Kidney glomerular epithelial cell (primary cell): Measurements from ENCODE around the gene ADAMTS1.
A peak's percentile ranks its signal among the peaks of the same experiment; 100 is the strongest.

Source experiments
- DNase-seq: peaks from one replicate; lab custom pipeline; 2025; lab: John Stamatoyannopoulos, UW

The ADAMTS1 gene

DNA sequence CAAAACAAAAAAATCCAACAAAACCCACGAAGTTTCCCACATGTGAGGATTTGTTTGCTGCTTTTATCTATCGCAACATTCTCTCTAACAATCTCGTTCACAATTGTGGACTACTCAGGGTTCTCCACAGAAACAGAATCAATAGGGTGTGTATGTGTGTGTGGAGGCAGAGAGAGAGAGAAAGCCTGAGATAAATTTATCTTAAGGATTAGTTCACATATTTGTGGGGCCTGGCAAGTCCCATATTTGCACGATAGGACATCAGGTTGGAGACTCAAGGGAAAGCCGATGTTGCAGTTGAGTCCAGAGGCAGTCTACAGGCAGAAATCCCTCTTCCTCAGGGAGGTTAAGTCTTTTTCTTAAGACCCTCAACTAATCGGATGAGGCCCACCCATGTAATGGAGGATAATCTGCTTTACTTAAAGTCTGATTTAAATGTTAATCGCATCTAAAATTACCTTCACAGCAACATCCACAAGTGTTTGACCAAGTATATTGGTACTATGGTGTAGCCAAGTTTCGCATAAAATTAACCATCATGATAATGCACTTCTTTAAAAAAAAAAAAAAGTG is 31.7 kb downstream of the ADAMTS1 start:
- no peak for DNase-seq

DNA sequence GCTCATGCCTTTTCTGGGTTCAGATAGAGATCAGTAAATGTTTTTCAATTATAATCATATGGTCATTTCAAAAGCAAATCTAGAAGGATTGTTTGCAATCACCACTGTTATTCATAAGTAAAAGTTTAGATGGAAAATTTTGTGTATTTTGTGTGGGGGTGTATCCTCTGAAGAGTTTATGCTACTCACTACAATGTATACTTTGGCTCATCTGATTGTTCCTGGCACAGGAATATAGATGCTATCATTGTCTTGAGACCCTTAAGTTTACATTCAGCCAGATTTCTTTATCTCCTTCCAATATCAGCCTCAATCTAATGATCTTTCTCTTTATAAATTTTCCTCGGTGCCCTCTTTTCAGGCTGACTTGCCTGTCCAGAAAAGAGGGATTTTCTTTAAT is 33.0 kb downstream of the ADAMTS1 start:
- DNase-seq: no peak

DNA sequence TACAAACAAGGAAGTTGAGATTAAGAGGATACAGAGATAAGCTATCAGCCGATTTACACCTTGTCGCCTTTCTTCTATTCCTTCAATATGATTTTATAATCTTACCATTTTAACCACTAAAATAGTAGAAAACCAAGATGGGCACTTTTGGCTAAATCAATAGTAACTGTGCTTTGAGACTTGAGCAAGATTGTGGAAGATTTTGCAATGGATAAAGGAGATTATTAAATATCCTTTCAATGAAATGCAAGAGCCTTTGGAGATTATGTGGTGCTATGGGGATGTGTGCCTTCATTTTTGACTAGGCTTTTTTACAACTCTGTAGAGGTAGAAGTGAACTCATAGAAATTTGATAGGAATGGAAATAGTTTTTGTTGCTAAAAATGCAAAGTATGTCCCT is 33.7 kb downstream of the ADAMTS1 start:
- DNase-seq: no peak

DNA sequence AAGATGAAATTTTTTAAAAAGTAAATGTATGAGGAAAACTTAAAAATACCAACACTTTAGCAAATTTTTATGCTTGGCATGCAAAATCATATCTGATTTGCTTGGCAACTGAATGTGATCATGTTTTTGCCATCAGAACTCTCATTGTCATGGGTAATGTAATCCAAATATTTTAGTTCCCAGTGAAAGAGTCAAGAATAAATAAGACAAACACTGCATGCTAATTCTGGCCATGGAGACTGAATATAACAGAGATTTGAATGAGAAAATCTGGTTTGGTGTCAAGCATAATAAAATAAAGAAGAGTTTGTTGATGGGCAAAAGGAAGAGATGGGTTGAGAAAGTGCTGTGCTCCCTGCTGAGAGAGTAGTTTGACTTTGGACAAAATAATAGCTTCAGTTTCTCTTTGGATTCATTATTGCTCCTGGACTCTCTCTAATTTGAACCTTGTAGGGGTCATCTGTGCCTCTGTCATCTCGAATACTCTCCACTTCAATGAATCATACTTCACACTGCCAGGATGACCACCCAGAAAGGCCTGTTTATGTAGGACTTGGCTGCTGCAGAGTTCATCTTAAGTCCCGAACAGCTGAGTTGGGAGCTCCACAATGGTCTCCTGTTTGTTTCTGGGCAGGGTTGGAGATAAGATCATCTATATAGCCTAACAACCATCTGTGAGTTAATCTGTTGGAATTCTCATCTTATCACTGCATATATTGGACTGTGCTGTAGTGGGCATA is 34.4 kb downstream of the ADAMTS1 start:
- no peak for DNase-seq

DNA sequence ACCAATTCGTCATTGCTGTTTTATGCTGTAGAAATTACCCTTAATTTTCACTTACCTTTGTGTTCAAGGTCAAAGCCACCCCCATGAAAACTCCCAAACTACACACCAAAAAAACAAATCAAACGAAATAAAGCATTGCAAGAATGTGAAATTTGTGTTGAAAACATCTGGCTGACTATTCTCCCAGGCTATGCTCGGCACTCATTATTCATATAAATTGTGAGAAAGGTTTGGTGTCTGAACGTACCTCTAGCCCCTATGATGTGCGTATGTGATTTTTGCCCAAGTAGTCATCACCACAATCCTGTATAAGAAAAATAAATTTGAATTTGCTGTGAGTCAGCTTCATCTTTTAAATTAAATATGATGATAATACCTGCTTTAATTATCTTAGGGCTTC is 34.9 kb downstream of the ADAMTS1 start:
- DNase-seq: no peak

DNA sequence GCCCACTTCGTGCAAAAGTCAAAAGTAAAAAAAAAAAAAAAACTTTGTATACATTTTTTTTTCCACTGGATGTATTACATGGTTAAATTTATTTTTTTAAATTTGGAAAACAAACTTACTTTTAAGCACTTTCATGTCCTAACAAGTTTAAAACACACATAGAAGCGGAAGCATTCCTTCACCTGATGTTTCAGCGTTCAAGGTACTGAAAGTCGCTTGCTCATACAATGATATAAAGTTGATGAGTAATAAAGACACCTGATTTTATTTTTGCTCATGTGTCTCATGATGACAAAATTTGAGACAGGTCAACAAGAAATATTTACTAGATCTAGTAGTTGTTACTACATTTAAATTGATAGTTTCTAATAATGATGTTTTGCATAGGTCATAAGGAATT is 35.5 kb downstream of the ADAMTS1 start:
- no peak for DNase-seq

DNA sequence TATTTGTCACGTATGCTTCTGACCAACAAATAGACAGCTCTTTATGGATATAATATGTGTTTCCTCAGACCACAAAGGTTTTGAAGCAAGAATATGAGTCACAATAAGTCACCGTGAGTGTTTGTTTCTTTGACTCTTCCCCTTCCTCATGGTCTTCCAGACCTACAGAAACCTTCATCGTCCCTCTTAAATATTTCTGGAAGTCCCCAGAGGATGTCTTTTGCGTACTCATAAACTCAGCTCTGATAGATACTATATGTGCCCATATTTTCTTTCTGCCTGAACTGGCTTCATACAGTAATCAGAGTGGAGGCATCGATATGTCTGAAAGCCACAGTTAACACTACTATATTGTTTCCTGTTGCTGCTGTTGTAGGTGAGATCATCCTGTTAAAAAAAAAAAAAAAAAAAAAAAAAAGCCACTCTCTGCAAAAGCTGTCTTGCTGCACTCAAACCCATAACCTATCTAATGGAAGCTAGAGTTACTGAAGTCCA is 38.4 kb downstream of the ADAMTS1 start:
- DNase-seq: no peak

DNA sequence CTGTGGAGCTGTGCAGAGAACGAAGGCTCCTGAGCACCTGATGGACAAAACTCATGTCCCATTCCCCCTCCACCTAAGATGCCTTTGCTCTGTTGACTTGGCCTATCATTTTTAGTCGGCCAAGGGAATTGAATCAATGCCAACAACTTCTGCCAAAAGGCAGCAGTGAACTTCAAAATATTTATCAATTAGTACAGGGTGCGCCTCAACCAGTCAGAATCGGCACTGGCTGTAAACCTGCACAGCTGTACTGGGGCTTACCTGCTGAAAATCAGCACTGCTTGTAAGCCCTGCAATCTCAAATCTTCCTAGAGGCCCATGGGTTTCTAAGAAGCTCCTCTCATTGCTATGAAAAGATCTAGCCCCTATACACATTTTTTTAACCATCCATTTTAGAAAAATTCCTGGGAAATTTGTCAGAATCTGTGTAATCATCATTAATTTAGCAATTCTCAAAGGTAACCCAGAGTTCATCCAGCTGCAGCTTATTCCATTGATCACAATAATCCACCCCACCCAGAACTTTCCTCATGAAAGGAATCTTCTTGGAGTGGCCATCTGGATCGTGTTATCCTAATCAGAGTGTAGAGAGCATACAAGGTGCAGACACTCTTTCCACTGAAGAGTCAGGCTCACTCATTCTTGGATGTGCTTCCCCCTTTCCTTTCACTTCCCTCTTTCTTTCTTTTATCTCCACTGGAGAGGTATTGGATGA is 40.2 kb downstream of the ADAMTS1 start:
- no peak for DNase-seq

DNA sequence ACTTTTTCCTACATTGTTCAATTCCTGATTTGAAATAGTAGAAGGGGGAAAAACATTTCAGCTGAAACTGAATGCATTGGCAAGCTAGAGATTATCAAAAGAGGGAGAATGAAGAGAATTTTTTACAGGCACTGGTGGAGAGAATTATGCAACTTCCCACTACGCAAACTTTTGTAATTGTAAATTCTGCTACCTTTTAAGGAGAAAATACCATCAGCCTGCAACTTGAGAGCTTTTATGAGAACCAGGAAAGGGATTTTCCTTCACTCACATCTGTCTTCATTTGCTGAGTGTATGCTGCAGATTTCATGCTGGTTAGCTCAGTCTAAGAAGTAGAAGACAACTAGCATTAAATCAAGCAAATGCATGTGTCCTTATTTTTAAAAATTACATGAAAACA is 43.7 kb downstream of the ADAMTS1 start:
- no peak for DNase-seq

DNA sequence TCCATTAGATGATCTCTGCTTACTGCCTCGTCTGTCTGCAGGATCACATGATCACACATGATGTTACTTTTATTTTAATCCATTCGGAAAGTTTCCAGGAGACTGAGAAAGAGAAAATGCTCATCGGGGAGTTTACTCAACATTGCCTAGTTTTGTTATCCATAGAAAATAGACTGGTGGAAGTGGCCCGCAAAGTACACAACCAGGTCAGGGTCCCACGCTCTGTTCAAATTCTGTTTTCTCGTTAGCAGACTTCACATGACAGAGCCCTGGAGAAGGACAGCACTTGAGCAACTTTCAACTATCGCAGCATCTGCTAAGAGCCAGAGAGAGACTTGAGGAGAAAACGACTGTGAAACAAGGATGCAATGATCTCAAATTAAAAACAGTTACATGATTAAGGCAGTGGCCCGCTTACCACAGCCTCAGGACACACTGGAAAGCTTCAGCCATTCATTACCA is 44.2 kb downstream of the ADAMTS1 start:
- DNase-seq: no peak

DNA sequence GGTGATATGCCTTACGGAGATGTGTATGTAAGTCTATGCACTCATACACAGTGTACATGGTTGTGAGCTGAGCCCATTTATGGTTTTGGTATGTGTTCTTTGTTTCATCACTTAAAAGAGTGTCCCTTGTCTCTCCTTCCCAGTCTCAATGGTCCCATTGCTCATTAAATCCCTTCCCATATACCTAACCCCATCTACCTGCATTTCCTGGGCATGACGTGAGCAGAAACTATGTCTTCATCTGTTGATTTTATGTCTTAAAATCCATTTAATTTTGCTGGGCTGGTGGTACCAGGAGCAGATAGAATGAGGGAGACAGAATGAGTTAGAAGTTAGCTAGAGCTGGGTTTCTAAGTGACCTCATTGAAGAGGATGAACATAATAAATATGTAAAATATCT is 44.8 kb downstream of the ADAMTS1 start:
- DNase-seq: no peak

DNA sequence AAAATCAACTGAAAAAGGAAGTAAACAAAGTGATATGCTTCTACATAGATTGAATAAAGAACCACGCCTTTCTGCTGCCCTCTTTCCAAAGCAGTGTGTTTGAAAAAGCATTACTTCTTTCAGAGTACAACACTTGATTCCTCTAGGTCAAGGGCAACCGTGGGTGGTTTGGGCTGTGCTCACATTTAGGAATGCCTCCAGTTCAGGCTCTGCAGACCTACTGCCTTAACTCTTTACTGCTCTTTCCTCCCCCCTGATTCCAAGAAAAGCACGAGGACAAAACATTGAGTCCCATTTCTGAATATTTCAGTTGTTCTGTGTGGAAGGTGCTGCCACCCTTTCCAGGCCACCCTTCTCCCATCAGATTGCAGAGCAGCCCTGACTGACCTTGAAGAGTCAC is 45.2 kb downstream of the ADAMTS1 start:
- no peak for DNase-seq

DNA sequence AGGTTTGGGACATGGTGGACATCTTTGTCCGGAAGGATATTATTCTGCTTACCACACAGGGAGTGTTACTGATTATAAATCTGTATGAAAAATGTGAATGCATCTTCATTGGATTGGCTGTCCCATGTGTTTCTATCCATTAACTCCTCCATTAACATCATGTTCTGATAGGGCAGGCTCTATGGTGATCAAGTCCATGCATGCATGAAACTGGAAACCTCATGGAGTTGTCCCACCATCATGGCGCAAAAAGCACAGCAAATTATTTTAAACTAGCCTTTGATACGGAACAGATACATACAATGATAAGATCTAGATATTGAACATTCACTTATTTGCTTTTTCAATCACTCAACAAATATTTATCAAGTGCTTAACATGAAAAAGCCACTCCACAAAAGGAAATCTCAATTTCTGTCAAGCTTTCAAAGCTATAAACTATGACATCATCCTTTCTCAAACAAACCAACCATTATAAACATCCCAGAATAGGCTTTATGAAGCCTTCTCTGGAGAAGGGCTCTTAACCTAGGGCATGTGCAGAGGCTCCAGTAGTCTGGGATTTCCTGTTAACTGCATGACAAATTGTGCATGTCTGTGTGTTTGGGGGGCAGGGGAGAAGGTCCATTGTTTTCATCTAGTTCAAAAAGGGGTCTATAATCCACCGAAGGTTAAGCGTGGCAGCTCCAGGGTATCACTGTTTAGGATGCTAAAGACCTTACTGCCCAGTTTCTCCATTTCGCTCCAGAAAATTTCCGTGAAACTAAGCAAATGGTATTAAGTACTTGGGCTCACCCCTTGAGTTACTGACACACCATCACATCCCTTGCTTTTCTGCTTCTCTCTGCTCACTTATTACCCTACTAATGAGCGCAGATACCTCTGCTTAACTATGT is 46.1 kb downstream of the ADAMTS1 start:
- no peak for DNase-seq

DNA sequence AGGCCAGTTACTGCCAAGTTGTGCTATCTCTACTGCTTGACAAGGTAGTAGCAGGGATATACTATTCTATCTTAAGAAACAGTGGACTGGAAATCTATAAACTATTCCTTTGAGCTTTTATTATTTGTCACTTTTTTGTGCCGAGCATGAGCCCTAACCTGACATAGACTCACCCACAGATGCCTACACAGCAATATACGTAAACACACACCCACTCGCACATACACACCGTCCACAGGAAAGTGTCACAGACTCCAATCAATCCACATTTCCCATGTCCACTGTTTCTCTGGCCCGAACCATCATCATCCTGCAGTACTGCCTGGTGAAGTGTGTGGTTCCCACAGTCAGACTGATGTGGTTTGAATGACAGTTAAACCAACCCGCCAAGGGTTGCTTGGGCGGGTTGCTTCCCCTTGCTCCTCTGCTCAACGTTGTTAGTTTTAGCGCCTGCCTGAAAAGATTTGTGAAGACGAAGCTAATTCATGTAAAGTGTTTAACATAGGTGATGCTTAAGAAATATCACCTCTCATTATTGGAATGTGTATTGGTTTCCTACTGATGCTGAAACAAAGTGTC is 47.2 kb downstream of the ADAMTS1 start:
- DNase-seq: no peak

DNA sequence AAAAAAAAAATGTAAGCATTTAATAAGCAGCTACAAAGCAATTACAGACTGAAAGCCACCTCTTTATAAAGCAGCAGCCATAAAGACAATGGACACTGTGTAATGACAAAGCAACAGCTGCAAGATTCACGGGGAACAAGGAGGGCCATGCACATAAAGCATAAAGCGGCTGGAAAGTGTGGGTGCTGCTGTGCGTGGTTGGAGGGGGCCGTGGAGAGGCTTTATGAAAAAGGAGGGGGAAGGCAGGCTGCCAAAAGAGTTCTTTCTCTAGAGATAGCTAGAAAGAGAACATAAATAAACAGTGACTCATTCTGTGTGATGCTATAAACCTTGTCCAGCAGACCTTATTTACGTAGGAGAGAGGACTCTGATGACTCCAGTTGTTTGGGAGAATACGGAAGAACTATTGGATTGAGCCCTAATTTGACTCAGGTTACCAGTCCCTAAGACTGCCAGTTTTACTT is 49.3 kb downstream of the ADAMTS1 start:
- DNase-seq: peak; percentile 53

DNA sequence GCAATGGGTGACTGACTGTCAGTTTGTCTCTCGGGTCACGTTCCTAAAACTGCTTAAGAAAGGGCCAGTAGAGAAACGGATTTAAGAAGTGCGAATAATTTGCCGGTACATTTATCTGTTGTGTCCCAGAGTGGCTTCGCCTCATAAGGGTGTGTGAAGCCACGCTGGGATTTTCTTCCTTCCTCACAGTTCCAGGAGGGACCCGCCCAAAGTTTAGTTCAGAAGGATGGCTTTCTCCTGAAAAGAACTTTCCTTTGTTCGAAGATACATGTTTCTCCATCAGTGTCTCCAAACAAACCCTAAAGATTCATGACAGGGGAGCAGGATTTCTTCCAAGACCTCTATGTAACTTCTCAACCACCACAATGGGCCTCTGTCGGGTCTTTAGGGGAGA is 49.8 kb downstream of the ADAMTS1 start:
- no peak for DNase-seq

DNA sequence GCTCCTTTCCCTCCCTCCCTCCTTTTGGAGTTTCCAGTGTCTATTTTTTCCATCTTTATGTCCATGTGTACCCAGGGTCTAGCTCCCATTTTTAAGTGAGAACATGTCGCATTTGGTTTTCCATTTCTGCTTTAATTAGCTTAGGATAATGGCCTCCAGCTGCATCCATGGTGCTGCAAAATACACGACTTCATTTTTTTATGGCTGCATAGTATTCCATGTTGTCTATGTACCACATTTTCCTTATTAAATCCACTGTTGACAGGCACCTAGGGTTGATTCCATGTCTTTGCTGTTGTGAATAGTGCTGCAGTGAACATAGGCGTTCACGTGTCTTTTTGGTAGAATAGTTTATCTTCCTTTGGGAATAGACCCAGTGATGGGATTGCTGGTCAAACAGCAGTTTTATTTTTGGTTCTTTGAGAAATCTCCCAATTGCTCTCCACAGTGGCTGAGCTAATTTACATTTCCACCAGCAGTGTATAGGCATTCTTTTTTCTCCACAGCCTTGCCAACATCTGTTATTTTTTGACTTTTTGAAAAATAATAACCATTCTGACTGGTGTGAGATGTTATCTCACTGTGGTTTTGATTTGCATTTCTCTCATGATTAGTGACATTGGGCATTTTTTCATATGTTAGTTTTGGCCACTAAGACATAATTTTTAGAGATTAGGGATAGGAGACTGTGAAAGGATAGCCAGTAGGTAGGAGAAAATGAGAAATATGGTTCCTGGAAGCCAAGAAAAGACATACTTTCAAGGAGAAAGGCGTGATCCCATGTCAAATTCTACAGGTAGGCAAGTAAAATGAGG is 50.4 kb downstream of the ADAMTS1 start:
- no peak for DNase-seq

DNA sequence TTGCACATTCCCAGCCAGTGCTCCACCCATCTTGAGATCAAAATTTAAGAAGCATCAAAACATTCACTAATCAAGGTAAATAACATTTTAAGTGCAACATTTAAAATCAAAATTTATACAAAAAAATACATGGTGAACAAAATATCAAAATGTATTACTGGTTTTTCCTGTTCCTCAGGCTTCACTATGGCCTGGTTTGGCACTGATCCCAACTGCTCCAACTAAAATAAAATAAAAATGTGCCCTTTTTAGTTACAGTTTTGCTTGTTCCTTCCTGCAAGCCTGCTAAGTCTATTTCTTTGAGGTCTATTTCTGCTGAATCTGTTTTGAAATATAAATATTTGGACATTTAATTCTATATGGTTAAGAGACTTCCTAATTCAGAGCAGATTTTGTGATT is 54.9 kb downstream of the ADAMTS1 start:
- DNase-seq: no peak

DNA sequence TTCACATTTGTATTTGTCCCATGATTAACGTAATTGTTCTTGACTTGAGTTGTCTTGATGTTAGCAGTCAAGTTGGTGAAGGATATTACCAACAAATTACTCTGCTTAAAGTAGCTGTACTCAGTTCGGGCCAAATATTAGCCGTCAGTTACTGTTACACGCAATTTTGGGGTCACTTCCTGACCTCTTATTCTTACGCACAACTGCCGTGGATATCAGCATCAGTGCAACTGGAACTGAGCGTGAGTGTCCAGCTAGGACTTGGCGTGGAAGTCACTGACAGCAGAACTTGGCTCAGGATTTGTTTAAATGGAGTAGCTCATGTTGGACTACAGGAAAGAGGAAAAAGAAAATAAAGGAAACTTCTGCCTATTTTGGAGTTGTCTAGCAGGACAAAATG is 56.4 kb downstream of the ADAMTS1 start:
- no peak for DNase-seq
